ENCODE results near the gene KLF4.

Gene KLF4

DNA sequence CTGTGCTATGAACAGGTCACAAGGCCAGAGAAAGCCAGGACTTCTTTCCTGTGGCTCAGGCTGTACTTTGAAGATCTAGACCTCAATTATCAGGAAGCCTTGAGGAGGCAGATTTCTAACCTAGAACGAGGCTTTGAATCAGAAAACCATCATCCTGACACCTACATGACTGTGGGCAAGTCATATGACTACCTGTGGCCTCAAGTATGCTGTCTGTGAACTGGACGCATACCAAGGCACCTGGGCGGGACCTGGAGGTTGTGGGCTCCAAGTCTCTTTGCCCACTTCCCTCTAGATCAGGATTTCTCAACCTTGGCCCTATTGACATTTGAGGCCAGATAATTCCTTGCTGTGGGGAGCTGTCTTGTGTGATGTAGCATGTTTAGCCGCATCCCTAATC is 42.5 kb downstream of the KLF4 start:
- DNase-seq: no peak

DNA sequence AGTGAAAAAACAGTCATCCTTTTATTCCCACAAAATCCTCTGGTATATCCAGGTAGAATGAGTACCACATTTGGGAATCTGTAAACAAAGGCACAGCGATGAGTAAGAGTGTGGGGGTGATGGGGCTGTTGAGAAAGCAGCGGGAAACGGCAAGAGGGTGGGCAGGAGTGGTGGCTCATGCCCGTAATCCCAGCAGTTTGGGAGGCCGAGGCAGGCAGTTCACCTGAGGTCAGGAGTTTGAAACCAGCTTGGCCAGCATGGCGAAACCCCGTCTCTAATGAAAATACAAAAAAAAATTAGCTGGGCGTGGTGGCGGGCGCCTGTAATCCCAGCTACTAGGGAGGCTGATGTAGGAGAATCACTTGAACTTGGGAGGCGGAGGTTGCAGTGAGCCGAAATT is 43.1 kb downstream of the KLF4 start:
- no peak for DNase-seq

DNA sequence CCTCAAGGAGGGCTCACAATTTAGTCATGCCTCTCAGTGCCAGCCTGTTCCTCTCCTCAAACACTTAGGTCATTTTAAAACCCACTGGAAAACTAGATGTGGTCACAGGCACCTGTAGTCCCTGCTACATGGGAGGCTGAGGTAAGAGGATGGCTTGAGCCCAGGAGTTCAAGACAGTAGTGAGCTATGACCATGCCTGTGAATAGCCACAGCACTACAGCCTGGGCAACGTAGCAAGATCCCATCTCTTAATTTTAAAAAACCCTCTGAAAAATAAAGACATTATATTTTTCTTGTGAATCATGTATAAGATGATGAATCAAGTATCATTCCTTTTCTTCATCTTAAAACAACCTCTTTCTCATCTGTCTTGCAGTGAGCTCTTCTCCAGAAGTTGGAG is 45.8 kb downstream of the KLF4 start:
- DNase-seq: no peak

DNA sequence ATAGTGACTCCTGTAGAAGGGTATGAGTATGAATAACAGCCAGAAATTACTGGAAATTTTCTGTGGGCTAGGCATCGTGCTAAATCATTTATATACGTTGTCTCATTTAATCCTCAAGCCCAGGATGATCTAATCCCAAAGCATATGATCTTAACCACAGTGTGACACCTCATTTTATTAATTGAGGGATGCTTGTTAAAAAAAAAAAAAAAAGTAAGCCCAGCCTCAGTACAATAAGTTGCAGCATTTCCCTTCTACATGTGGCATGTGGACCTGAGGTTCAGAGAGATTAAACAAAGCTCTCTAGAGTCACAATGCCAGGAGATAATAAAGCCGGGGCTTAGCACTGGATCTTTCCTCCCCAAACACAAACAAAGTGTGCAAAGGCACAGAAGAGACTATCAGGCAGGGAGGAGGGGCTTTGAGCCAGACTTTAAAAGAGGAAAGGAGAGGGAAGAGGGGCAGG is 49.5 kb downstream of the KLF4 start:
- no peak for DNase-seq

DNA sequence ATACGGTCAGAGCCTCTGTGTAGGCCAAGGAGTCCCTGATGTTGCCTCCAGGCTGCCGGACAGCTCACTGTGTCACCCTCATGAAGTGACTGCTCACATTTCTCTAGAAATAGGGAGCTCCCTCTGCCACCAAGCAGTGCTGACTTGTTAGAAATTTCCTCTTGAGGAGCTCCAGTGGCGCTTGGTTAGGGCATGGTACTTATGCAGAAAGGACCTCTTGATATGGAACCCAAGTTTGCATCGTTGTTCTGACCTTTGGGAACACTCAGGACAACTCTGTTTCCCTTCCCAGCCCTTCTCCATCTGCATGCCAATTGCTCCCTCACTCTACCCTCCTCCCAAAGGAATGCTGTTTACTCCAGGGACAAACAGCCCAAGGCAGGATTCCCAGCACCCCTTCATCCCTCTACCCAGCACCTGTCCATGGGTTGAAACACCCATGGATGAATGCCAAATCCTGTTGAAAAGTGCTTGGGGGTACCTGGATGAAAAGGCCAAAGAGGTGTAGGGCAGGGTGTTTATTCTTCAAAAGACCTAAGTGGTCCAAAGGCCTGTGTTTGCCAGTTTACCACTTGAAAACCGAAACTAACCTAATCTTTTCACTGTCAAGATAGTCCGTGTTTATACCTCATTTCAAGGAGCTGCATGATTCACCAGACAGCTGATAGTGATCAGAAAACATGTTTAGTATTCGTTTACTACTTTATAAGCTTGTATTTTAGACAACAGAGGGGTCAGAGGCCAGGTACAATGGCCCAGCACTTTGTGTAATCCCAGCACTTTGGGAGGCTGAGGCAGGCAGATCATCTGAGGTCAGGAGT is 51.1 kb downstream of the KLF4 start:
- DNase-seq: no peak

DNA sequence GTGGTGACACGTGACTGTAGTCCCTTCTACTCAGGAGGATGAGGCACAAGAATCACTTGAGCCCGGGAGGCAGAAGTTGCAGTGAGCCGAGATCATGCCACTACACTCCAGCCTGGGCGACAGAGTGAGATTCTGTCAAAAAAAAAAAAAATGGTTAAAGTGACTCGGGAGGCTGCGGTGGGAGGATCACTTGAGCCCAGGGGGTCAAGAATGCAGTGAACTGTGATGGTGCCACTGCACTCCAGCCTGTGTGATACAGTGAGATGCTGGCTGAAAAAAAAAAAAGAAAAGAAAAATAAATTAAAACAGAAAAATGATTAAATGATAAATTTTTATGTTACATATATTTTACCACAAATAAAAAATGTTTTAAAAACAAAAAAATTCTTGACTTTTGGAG is 51.9 kb downstream of the KLF4 start:
- DNase-seq: no peak

DNA sequence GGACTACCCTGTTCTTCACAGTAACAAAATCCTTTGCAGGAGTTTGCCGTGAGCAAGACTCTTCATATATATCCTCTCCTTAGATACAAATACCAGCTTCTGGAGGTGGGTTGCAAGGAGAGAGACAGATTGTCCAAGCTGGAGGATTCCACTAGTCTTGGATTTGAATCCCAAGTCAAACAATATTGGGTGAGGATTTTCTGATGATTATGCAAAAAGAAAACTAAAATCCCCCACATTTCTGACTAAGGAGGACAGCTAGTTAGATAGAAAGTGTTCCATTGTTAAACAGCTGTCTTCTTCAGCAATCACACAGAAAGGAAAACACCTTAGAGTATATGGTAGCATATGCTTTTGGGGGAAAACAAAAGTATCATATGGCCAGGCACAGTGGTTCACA is 54.2 kb downstream of the KLF4 start:
- DNase-seq: no peak
